Tibial nerve (tissue), 4 donors: ENCODE results near the gene PIEZO2. TPM values are rescaled to one million over a fixed set of nuclear protein-coding genes. Genes with fewer than 3 reads are reported as not detected.

Experiments
- DNase-seq, 2 donors: peaks; one replicate each; pipeline ENCODE4 v3.0.0-alpha.2; 2019; ENCODE audit warnings: low spot score in 2 of 2
- H3K27ac ChIP-seq, 4 donors: fragments of 200-600 bp; sonication (generic) in 3 of 4; one replicate each; pipeline ENCODE4 v1.5.1; 2017 to 2019; ENCODE audit warnings: mild to moderate bottlenecking in 1 of 4
- H3K27me3 ChIP-seq, 2 donors: fragments of 200-600 bp; sonication (generic) in 1 of 2; one replicate each; pipeline versions ENCODE4 v1.5.1 to v1.6.0; 2017 to 2019
- H3K36me3 ChIP-seq, 3 donors: fragments of 200-600 bp; sonication (generic); one replicate each; pipeline ENCODE4 v1.5.1; 2018 to 2019
- H3K4me1 ChIP-seq, 4 donors: fragments of 200-600 bp; sonication (generic) in 3 of 4; one replicate each; pipeline ENCODE4 v1.5.1; 2017 to 2019
- H3K4me3 ChIP-seq, 4 donors: fragments of 200-600 bp; sonication (generic) in 3 of 4; one replicate each; pipeline ENCODE4 v1.5.1; 2017 to 2019; ENCODE audit warnings: mild to moderate bottlenecking in 1 of 4, moderate library complexity in 1 of 4
- H3K9me3 ChIP-seq, 4 donors: fragments of 200-600 bp; sonication (generic) in 3 of 4; one replicate each; pipeline ENCODE4 v1.5.1; 2017 to 2019
- EP300 ChIP-seq, 2 donors: sonication (generic); formaldehyde crosslinking; IDR thresholded peaks; one replicate each; pipeline ENCODE4 v1.6.1; 2017; ENCODE audit warnings: antibody characterized with exemption in 2 of 2, mild to moderate bottlenecking in 1 of 2
- POLR2A ChIP-seq, 2 donors: fragments of 450-650 bp; IDR thresholded peaks; one replicate each; pipeline ENCODE4 v1.6.1; 2017; ENCODE audit warnings: antibody characterized with exemption in 2 of 2, mild to moderate bottlenecking in 2 of 2, moderate library complexity in 2 of 2
- WGBS, 2 donors: methylation state at CpG; one replicate each; pipeline ENCODE4 v1.1.5; 2018; 5-methylcytosine and 5-hydroxymethylcytosine counted together
- total RNA-seq, 4 donors: library from RNA; depleted of rRNA; stranded (reverse); fragments of >200 nt; gene quantifications; one replicate each; pipeline ENCODE4 v1.1.0, GENCODE V29; 2016
- TF ChIP-seq, protein P1 (sequence below), 5 experiments: fragments of 200-600 bp in 3 of 5; fragments of 450-650 bp in 2 of 5; sonication (generic) in 3 of 5; IDR thresholded peaks; one replicate each; pipeline ENCODE4 v1.5.1; 2016 to 2019; ENCODE audit warnings: antibody characterized with exemption in 5 of 5, mild to moderate bottlenecking in 3 of 5, moderate library complexity in 2 of 5

The PIEZO2 gene
- total RNA-seq, 4 donors from 2014 or later: 17.0 to 27.7 (median 22.3) TPM

DNA sequence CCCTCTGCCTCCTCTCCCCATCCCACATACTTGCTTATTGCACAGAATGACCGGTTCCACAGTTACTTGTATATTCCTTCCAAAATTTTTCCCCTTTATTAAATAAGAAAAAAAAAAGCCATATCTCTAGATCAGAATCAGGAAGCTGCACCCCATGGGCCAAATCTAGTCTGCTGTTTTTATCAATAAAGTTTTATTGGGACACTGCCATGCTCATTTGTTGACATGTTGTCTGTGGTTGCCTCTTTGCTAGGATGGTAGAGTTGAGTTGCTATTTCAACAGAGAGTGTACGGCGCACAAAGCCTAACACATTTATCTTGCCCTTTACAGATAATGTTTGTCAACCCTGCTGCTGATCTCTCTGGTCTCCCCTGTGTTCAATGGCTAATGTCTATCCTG is 15.8 kb upstream of the PIEZO2 start:
- Histone ChIP-seq H3K27ac (no peak overlapping the region), H3K9me3 (peaks cover 0 to 7% (median 0%) of the 10 kb centered on the region in 4 donors), H3K27me3 (no peaks in the 10 kb centered on the region), H3K4me3 (no peak overlapping the region), H3K4me1 (peaks cover 0 to 7% (median 0%) of the 10 kb centered on the region in 4 donors), H3K36me3 (no peaks in the 10 kb centered on the region)
- WGBS, 2 donors: 96 to 98% methylated on average over 3 of the region's 3 CpGs
- TF ChIP-seq POLR2A (IDR thresholded peaks at IDR 0.05): no peak
- TF ChIP-seq, protein P1, sequence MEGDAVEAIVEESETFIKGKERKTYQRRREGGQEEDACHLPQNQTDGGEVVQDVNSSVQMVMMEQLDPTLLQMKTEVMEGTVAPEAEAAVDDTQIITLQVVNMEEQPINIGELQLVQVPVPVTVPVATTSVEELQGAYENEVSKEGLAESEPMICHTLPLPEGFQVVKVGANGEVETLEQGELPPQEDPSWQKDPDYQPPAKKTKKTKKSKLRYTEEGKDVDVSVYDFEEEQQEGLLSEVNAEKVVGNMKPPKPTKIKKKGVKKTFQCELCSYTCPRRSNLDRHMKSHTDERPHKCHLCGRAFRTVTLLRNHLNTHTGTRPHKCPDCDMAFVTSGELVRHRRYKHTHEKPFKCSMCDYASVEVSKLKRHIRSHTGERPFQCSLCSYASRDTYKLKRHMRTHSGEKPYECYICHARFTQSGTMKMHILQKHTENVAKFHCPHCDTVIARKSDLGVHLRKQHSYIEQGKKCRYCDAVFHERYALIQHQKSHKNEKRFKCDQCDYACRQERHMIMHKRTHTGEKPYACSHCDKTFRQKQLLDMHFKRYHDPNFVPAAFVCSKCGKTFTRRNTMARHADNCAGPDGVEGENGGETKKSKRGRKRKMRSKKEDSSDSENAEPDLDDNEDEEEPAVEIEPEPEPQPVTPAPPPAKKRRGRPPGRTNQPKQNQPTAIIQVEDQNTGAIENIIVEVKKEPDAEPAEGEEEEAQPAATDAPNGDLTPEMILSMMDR (IDR thresholded peaks at IDR 0.05): no peak
- no peak for TF ChIP-seq EP300 (IDR thresholded peaks at IDR 0.05)
- no peak for DNase-seq

- peaks cover 0 to 7% (median 0%) of the 10 kb centered on the region in 4 donors for H3K4me1 ChIP-seq
- no peaks in the 10 kb centered on the region for H3K36me3 ChIP-seq
- no peak for DNase-seq
- no peak overlapping the region for H3K4me3 ChIP-seq
- TF ChIP-seq, protein P1 (IDR thresholded peaks at IDR 0.05): peak in 3 of 5 experiments; percentile 36 to 44 (median 39)
- no peak for TF ChIP-seq POLR2A (IDR thresholded peaks at IDR 0.05)
- H3K27me3 ChIP-seq: no peaks in the 10 kb centered on the region
- WGBS, 2 donors: 19 to 26% methylated on average over 17 to 18 of the region's 18 CpGs
- H3K27ac ChIP-seq: no peak overlapping the region
- H3K9me3 ChIP-seq: peaks cover 0 to under 1% (median 0%) of the 10 kb centered on the region in 4 donors
Measured at GRCh38 chr18:11163665-11164064, 14.3 kb upstream of the PIEZO2 start.

- no peak for DNase-seq
- Histone ChIP-seq H3K27ac (no peak overlapping the region), H3K4me1 (peaks cover 0 to 7% (median 0%) of the 10 kb centered on the region in 4 donors), H3K4me3 (no peak overlapping the region), H3K9me3 (no peaks in the 10 kb centered on the region), H3K36me3 (no peaks in the 10 kb centered on the region), H3K27me3 (no peaks in the 10 kb centered on the region)
- 57 to 78% methylated on average over 5 of the region's 5 CpGs for WGBS, 2 donors
- TF ChIP-seq POLR2A (IDR thresholded peaks at IDR 0.05): no peak
- TF ChIP-seq, protein P1 (IDR thresholded peaks at IDR 0.05): no peak
- no peak for TF ChIP-seq EP300 (IDR thresholded peaks at IDR 0.05)
Measured at GRCh38 chr18:11162889-11163288, 13.5 kb upstream of the PIEZO2 start.

- no peaks in the 10 kb centered on the region for H3K36me3 ChIP-seq
- no peaks in the 10 kb centered on the region for H3K9me3 ChIP-seq
- 83 to 89% methylated on average over 3 of the region's 3 CpGs for WGBS, 2 donors
- H3K4me1 ChIP-seq: peaks cover 0 to 7% (median 0%) of the 10 kb centered on the region in 4 donors
- no peak overlapping the region for H3K4me3 ChIP-seq
- H3K27ac ChIP-seq: no peak overlapping the region
- DNase-seq: no peak
- no peaks in the 10 kb centered on the region for H3K27me3 ChIP-seq
- TF ChIP-seq EP300 (IDR thresholded peaks at IDR 0.05): no peak
- TF ChIP-seq POLR2A (IDR thresholded peaks at IDR 0.05): no peak
- TF ChIP-seq, protein P1 (IDR thresholded peaks at IDR 0.05): no peak
Measured at GRCh38 chr18:11162462-11162861, 13.1 kb upstream of the PIEZO2 start.

DNA sequence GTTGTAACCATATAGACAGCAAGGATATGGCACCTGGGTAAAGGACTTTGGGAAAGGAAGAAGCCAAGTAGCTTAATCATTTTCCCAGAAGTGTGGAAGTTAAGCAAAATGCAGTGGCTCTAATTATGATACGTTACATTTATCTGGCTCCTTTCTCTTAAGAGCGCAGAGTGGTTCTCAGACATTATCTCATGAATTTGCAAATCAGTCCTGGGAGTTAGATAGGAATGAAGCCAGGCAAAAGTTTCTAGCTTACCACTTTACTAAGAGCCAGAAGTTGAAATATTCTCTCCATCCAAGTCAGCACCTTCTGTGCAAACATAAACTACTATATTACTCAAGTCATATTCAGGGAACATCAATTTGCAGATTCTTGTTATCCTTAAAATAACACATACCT is 10.9 kb upstream of the PIEZO2 start:
- no peaks in the 10 kb centered on the region for H3K9me3 ChIP-seq
- no peak for DNase-seq
- TF ChIP-seq POLR2A (IDR thresholded peaks at IDR 0.05) (no peak), EP300 (IDR thresholded peaks at IDR 0.05) (no peak)
- TF ChIP-seq, protein P1 (IDR thresholded peaks at IDR 0.05): no peak
- 77 to 82% methylated on average over 2 of the region's 2 CpGs for WGBS, 2 donors
- H3K4me1 ChIP-seq: peaks cover 0 to 7% (median 0%) of the 10 kb centered on the region in 4 donors
- H3K36me3 ChIP-seq: no peaks in the 10 kb centered on the region
- no peaks in the 10 kb centered on the region for H3K27me3 ChIP-seq
- no peak overlapping the region for H3K4me3 ChIP-seq
- H3K27ac ChIP-seq: no peak overlapping the region
